Hepatic stellate cell (primary cell): ENCODE results near the gene ANKRA2.
"Not testable (repeated sequence)": the region's sequence is repeated elsewhere in the genome, so short reads cannot be mapped to it uniquely, and the experiment has no call there.

Source experiments
- DNase-seq: peaks from one replicate; pipeline ENCODE4 v3.0.0; 2011; ENCODE audit warnings: low spot score

ANKRA2 gene

GRCh38 chr5:73550016-73550415, 15.4 kb downstream of the ANKRA2 start:
- no peak for DNase-seq

DNA sequence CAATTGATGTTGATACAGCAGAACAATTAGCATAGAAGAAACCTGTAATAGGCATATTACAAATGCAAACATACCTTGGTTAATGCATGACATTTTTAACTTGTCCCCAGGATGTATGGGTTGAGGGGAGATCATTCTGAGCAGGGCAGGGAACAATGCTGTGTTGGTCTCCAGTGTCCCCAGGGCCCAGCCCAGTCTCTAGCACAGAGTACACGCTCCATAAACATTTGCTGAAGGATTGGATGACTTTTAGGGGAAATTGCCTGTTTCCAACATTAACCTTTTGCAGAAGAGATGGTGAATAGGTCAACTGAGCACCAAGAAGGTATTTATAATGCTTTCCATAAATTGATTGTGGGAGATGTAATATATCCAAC, 20.0 kb downstream of the ANKRA2 start:
- no peak for DNase-seq

DNA sequence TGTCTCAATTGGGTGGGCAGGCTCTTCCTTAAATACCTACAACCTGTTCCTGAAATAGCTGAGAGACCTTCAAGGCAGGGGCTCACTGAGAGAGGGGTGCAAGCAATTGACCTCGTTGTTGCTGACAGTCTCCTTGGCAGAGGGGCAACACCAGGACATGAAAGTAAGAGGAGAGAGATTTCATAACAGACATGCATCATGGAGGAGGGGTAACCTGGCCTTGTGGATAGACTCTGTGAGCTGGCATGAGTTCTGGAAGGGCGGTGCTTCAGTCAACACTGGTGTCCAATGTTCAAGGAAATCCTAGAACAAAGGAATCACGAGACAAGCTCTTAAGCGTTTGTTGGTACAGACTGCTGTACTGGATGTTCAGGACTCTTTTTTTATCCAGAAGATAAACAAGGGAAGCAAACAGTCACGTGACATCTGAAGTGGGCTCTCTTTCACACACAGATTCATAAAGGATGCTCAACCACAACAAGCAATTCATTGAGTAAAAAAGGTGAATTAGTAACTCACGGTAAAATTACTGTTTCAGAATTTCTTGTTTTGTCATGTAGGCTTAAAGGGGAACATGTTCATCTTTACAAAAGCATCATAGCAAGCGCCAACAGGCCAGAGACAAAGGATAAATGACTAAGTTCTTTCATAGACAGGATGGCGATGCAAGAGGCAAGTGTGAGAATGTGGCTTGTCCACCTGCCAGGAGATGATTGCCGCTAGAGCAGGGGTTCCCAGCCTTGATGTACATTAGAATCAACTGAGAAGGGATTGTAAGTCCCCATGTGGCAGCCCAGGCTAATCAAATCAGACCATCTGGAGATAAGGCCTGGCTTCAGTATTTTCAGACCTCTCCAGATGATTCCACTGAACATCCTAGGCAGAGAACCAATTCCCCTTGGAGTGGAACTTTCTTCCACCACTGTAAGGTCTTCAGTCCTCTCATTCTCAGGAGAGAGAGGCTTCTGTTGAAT, 20.7 kb downstream of the ANKRA2 start:
- DNase-seq, result no peak

- DNase-seq, result no peak
Measured at GRCh38 chr5:73542020-73542419, 23.4 kb downstream of the ANKRA2 start.

GRCh38 chr5:73540192-73540591, 25.2 kb downstream of the ANKRA2 start:
- peak; percentile 46 for DNase-seq

DNA sequence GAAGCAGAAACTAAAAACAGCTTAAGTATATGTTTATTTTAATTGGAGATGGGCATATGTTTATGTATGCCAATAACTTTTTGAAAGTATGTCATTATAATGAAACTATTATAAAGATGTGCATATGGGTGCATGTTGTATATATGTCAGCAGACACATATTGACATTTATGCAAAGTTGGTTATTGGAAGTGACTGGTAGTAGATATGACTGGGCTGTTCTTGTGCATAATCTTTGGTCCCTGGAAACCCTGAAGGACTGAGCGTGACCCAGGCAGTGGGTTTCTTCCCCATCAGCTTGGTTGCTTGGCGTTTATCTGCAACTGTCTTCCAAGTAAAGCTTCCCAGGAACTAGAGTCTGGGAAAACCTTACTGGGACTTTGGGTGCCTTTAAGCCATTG, 25.7 kb downstream of the ANKRA2 start:
- no peak for DNase-seq

- no peak for DNase-seq
Measured at GRCh38 chr5:73534971-73535370, 30.5 kb downstream of the ANKRA2 start.

DNA sequence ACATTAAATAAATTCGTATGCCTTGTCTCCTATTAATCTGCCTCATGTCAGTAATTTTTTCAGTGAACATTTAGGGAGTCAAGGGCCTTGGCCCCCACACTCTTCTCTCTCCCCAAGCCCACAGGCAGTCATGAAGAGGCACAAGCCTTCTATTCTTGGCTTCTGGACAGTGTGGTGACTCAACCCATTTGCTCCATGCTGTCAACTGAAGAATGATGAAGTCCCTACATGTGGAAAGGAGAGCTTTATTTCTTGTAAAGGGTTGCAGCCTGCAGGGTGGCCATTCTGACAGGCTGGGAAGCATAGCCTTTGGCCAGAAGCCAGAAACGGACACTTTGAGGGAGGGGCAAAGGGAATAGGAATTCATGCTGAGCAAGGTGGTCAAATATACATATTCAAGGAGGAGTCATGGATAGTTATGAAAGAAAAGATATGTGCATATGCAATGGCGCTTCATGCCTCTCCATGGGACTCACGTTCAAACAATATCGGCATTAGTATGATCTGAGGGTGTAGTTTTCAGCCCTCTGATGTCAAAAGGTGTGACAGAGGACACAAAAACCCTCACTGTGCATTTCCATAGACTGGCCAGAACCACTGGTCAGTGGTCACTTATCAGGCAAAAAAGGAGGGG, 31.3 kb downstream of the ANKRA2 start:
- no peak for DNase-seq

DNA sequence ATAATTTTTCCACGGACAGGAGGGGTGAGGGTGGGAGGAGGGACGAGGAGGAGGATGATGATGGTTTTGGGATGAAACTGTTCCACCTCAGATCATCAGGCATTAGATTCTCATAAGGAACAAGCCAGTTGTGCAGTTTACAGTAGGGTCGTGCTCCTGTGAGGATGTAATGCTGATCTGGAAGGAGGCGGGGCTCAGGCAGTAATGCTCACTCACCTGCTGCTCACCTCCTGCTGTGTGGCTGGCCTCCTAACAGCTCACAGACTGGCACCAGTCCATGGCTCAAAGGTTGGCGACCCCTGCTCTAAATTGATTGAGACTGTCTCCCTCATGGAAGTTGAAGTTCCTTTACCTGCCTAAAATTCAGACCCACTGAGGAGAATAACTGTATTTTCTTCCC, 33.2 kb downstream of the ANKRA2 start:
- no peak for DNase-seq

DNA sequence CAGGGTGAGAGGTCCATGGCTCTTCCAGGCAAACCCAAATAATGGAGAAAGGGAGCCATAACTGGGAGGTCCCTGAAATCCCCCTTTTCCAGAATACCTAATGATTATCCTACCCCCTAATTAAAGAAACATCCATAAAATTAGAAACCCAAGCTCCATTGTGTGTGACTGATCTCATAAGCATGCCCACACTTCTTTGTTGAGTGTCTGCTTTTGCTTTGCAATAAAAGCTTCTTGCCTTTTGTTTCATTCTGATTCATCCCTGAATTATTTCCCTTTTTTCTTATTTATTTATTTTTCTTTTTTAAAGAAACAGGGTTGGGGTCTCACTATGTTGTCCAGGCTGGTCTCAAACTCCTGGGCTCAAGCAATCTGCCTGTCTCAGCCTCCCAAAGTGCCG, 34.1 kb downstream of the ANKRA2 start:
- no peak for DNase-seq

DNA sequence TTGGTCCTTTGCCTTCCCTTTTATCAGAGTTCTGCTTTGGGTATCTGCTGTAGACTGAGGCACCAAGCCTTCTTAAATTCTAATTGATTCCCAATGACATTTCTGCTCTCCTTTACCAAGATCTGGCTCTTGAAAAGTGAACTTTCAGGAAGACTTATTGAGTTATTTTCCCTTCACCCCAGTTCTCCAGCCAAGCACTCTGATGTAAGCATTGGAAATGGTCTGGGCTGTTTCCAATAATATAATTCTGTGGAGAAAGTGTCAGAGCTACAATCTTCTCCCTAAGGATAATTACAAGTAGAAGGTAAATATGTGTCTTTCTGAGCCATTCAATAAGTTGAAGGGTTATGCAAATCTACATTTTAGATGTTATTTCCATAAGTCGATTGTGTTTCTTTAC, 36.4 kb downstream of the ANKRA2 start:
- no peak for DNase-seq

- no peak for DNase-seq
Measured at GRCh38 chr5:73528248-73528647, 37.2 kb downstream of the ANKRA2 start.

DNA sequence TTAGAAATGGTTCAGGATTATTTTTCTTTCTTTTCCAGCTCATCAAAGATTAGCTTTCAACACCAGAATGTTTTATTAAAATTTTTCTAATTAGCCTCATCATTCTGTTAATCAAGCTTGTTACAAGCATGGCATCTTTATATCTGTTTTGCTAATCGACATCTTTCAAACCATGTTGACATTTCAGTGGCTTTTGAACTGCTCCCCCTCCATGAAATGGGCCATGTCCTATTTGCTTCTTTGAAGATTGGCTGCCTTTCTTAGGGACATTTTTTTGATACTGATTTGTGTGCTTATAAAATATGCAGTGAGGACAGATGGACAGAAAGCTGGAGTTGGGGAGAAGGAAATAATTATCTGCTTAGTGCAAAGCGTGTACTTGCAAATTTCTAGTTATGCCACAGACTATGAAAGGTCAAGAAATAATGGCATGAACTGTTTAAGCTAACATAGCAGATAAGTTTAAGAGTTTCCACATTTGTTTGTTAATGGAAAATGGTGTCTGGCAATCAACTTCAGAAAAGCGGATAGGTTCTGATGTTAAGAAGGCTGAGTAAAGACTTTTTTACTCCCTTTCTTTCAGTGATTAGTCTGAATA, 39.7 kb downstream of the ANKRA2 start:
- no peak for DNase-seq

DNA sequence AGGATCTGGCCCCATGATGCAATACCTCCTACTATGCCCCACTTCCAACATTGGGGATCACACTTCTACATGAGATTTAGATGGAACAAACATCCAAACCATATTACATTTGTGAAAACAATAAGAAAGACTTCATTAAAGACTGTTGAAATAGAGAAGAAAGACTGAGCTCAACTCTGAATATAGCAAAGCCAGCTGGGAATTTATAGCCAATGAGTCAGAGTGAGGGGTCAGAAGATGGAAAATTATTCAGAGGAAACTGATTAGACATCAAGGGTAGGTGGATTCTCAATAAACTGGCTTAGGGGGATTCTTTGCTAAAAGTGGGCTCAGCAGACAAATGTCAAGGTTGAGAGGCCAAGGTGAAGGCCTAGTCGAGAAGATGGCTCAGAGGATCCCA, 41.6 kb downstream of the ANKRA2 start:
- DNase-seq, result no peak

DNA sequence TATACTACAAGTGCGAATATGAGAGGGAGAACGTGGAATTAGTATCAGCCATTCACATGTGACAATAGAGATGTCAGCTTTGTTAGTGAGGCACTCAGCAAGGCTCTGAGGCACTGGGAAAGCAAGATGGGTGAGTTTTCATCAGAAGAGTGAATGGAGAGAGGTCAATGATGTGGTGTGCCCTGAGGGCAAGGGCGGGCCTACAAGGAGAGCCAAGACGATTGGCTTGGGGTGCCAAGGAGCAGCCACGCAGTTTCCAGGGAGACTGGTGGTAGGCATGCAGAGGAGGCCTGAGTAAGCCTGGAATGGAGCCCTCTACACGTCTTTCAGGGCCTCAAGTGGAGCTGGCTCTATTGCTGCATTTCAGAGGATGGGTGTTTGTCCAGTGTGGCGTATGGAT, 42.5 kb downstream of the ANKRA2 start:
- DNase-seq, result no peak

GRCh38 chr5:73519531-73520283, 45.7 kb downstream of the ANKRA2 start:
- DNase-seq, result peak; percentile 83

GRCh38 chr5:73515232-73515631, 50.2 kb downstream of the ANKRA2 start:
- DNase-seq, result no peak

DNA sequence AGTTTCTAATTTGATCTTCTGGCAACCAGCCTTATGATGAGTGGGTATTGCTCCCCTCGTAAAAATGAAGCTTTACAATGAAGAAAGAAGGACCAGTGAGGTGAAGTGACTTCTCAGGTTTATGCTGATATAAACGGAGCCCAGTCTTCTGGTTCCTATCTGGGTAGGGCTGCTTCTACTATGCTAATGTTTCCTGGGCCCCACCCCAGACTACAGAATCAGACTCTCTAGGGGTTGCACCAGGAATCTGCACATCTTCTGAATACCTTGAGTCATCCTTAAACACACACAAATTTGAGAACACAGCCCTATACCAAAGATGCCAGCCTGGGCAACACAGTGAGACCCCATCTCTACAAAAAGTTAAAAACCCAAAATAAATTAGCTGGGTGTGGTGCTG, 51.0 kb downstream of the ANKRA2 start:
- no peak for DNase-seq

GRCh38 chr5:73513996-73514395, 51.4 kb downstream of the ANKRA2 start:
- no peak for DNase-seq

DNA sequence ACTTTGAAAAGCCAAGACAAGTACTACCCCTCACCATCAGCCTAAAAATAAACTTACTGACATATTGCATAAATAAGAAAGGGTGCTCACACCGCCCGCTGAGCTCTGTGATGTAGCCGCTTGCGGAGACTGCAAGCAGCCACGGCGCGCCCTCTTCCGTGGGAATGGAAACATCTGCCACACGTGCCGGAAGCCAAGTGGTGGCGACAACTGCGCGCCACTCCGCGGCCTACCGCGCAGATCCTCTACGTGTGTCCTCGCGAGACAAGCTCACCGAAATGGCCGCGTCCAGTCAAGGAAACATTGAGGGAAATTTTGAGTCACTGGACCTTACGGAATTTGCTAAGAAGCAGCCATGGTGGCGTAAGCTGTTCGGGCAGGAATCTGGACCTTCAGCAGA, 56.9 kb downstream of the ANKRA2 start:
- DNase-seq, result not testable (repeated sequence)

DNA sequence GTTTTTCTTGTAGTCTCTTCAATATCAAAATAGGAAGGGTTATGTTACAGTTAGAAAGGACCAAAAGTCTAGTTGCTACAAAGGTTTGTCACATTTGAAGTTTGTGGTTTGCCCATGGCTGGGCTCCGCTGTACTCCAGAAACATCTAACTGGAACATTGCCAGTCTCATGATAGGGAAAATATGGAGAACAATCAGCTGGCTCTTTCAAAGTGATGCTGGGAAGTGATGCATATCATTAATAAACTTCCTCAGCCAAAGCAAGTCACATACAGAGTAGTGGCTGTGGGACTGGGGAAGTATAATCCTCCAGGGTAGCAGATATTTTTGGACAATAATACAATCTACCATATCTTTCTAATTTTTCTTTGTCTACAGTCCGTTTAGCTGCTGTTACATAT, 58.4 kb downstream of the ANKRA2 start:
- no peak for DNase-seq

- DNase-seq, result no peak
Measured at GRCh38 chr5:73506459-73506955, 58.9 kb downstream of the ANKRA2 start.
